GM08714 (cell line): ENCODE data around the gene KRT6A.
"Not testable (repeated sequence)": the region's sequence is repeated elsewhere in the genome, so short reads cannot be mapped to it uniquely, and the experiment has no call there.

Source experiments
- H3K4me3 ChIP-seq: fragments of 200-500 bp; sonication (Bioruptor generic); 2 replicates; pipeline ENCODE4 v1.5.1; 2014; ENCODE audit warnings: mild to moderate bottlenecking, low read length, inconsistent platforms
- ZNF274 ChIP-seq: IDR thresholded peaks from 2 replicates; pipeline ENCODE4 v1.6.1; 2012; ENCODE audit warnings: mild to moderate bottlenecking, low read depth, low read length

Gene KRT6A

GRCh38 chr12:52477651-52478050 is 15.4 kb downstream of the KRT6A start:
- no peak overlapping the region for H3K4me3 ChIP-seq
- no peak for TF ChIP-seq ZNF274

- no peak for TF ChIP-seq ZNF274
These were observed 18.8 kb downstream of the KRT6A start for GRCh38 chr12:52474212-52474611.

GRCh38 chr12:52473768-52474167 is 19.3 kb downstream of the KRT6A start, which contains the start of gene KRT6C:
Gene KRT6C, minus strand, starts transcription at chr12:52473805. Its CDS starts 68 bp downstream, at chr12:52473737.
- no peak within 1 kb of the TSS for H3K4me3 ChIP-seq
- no peak for TF ChIP-seq ZNF274

More at GRCh38 chr12:52474212-52474611, 18.8 kb downstream of the KRT6A start:
- no peak overlapping the region for H3K4me3 ChIP-seq

GRCh38 chr12:52469853-52470252 is 23.2 kb downstream of the KRT6A start:
- TF ChIP-seq ZNF274 = no peak
- H3K4me3 ChIP-seq = no peak overlapping the region

GRCh38 chr12:52464897-52465296 is 28.2 kb downstream of the KRT6A start:
- no peak for TF ChIP-seq ZNF274
- H3K4me3 ChIP-seq = no peak overlapping the region

GRCh38 chr12:52461693-52462092 is 31.4 kb downstream of the KRT6A start:
- TF ChIP-seq ZNF274 = no peak

GRCh38 chr12:52458861-52459260 is 34.2 kb downstream of the KRT6A start:
- no peak overlapping the region for H3K4me3 ChIP-seq

More at GRCh38 chr12:52461693-52462092, 31.4 kb downstream of the KRT6A start:
- H3K4me3 ChIP-seq = no peak overlapping the region

GRCh38 chr12:52455821-52456220 is 37.2 kb downstream of the KRT6A start:
- no peak overlapping the region for H3K4me3 ChIP-seq
- TF ChIP-seq ZNF274 = no peak

More at GRCh38 chr12:52458861-52459260, 34.2 kb downstream of the KRT6A start:
- TF ChIP-seq ZNF274 = no peak

GRCh38 chr12:52454411-52455201 is 38.5 kb downstream of the KRT6A start:
- TF ChIP-seq ZNF274 = no peak

GRCh38 chr12:52452101-52452500 is 41.0 kb downstream of the KRT6A start, which contains the start of gene KRT6B:
Gene KRT6B, minus strand, starts transcription at chr12:52452146. Its CDS starts 68 bp downstream, at chr12:52452078.
- TF ChIP-seq ZNF274 = no peak
- H3K4me3 ChIP-seq = no peak within 1 kb of the TSS

More at GRCh38 chr12:52454411-52455201, 38.5 kb downstream of the KRT6A start:
- H3K4me3 ChIP-seq = no peak overlapping the region

- TF ChIP-seq ZNF274 = no peak
- H3K4me3 ChIP-seq = no peak overlapping the region
These were observed 44.8 kb downstream of the KRT6A start for GRCh38 chr12:52448228-52448627.

GRCh38 chr12:52447196-52447595 is 45.9 kb downstream of the KRT6A start:
- not testable (repeated sequence) for H3K4me3 ChIP-seq

GRCh38 chr12:52446367-52447045 is 46.6 kb downstream of the KRT6A start:
- no peak for TF ChIP-seq ZNF274
- no peak overlapping the region for H3K4me3 ChIP-seq

GRCh38 chr12:52445876-52446275 is 47.2 kb downstream of the KRT6A start:
- no peak for TF ChIP-seq ZNF274
- H3K4me3 ChIP-seq = no peak overlapping the region

GRCh38 chr12:52444647-52445595 is 48.1 kb downstream of the KRT6A start:
- no peak for TF ChIP-seq ZNF274
- no peak overlapping the region for H3K4me3 ChIP-seq
